Middle frontal gyrus (tissue), 1 donor: ENCODE results near the gene EPHA1.
"Not testable (repeated sequence)": the region's sequence is repeated elsewhere in the genome, so short reads cannot be mapped to it uniquely, and the experiment has no call there.

Experiments
- DNase-seq: peaks from one replicate; pipeline ENCODE4 v3.0.0-alpha.2; 2015; ENCODE audit warnings: low spot score; ENCODE audit errors: extremely low spot score

Gene EPHA1

GRCh38 chr7:143405173-143406001 lies 3.3 kb downstream of the EPHA1 start:
- no peak for DNase-seq

GRCh38 chr7:143402233-143402632 lies 6.4 kb downstream of the EPHA1 start:
- DNase-seq, result not testable (repeated sequence)

- DNase-seq, result no peak
Observed at GRCh38 chr7:143401265-143401664, 7.4 kb downstream of the EPHA1 start.

GRCh38 chr7:143399642-143400041 lies 9.0 kb downstream of the EPHA1 start:
- no peak for DNase-seq

GRCh38 chr7:143399151-143399550 lies 9.5 kb downstream of the EPHA1 start:
- no peak for DNase-seq

GRCh38 chr7:143398616-143399015 lies 10.0 kb downstream of the EPHA1 start:
- DNase-seq, result no peak

- no peak for DNase-seq
Observed at GRCh38 chr7:143397710-143398530, 10.7 kb downstream of the EPHA1 start.

GRCh38 chr7:143396625-143397556 lies 11.8 kb downstream of the EPHA1 start:
- DNase-seq, result no peak

- no peak for DNase-seq
Observed at GRCh38 chr7:143396182-143396581, 12.5 kb downstream of the EPHA1 start.

GRCh38 chr7:143395187-143396149 lies 13.2 kb downstream of the EPHA1 start:
- DNase-seq, result no peak

- no peak for DNase-seq
Observed at GRCh38 chr7:143394777-143395176, 13.9 kb downstream of the EPHA1 start.

GRCh38 chr7:143394068-143394467 lies 14.6 kb downstream of the EPHA1 start:
- DNase-seq, result no peak

- DNase-seq, result no peak
Observed at GRCh38 chr7:143393267-143394041, 15.2 kb downstream of the EPHA1 start.

- DNase-seq, result no peak
Observed at GRCh38 chr7:143392875-143393266, 15.8 kb downstream of the EPHA1 start.

GRCh38 chr7:143392427-143392826 lies 16.2 kb downstream of the EPHA1 start:
- DNase-seq, result not testable (repeated sequence)

GRCh38 chr7:143391462-143392404 lies 16.9 kb downstream of the EPHA1 start:
- DNase-seq, result no peak

GRCh38 chr7:143390773-143391317 lies 17.8 kb downstream of the EPHA1 start:
- DNase-seq, result no peak
